ENCODE data around the gene PDE7B. TPM values are rescaled to one million over a fixed set of nuclear protein-coding genes. Genes with fewer than 3 reads are reported as not detected.
"Not testable (repeated sequence)": the region's sequence is repeated elsewhere in the genome, so short reads cannot be mapped to it uniquely, and the experiment has no call there.

The PDE7B gene
- polyA plus RNA-seq, 4 donors: 8.1 to 9.5 (median 8.9) TPM

GRCh38 chr6:136137008-136137692 is 285.6 kb downstream of the PDE7B start:
- no peak for DNase-seq (ENCODE audit: low read depth in 4 of 4, low spot score in 3 of 4)

- DNase-seq (ENCODE audit: low read depth in 4 of 4, low spot score in 3 of 4): no peak
Measured at GRCh38 chr6:136137739-136138402, 286.4 kb downstream of the PDE7B start.

- not testable (repeated sequence) for DNase-seq (ENCODE audit: low read depth in 4 of 4, low spot score in 3 of 4)
Measured at GRCh38 chr6:136139111-136139510, 287.6 kb downstream of the PDE7B start.

DNA sequence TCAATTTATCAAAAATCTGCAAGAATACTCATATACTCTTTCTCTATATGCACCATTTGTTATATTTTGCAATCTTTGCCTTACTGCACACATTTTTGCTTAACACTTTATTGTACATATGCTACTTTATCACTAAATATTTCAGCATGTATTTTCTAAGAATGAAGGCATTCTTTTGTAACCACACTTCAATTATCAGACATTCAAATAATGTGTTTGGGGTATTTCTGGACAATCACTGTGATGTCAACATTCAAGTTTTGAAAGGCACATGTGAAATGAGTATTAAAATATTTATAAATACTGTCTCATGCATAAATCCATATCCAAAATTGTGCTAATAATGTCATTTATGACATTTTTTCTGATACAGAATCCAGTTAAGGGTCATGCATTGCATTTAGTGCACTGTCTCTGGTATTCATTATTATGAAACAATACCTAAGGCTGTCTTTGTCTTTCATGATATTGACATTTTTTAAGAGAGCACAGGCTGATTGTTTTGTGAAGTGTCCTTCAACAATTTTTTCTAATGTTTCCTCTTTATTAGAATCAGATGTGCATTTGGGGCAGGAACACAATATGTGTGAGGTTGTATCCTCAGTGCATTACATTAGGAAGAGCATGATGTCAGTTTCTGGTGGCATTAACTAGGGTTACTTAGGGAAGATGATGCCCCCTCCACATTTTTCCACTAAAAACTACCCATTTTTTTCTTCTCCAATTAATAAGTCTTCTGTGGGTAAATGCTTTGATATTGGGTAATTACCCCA is 292.9 kb downstream of the PDE7B start:
- no peak for DNase-seq (ENCODE audit: low read depth in 4 of 4, low spot score in 3 of 4)

GRCh38 chr6:136146130-136146529 is 294.6 kb downstream of the PDE7B start:
- no peak for DNase-seq (ENCODE audit: low read depth in 4 of 4, low spot score in 3 of 4)

- DNase-seq (ENCODE audit: low read depth in 4 of 4, low spot score in 3 of 4): no peak
Measured at GRCh38 chr6:136147342-136147741, 295.8 kb downstream of the PDE7B start.

DNA sequence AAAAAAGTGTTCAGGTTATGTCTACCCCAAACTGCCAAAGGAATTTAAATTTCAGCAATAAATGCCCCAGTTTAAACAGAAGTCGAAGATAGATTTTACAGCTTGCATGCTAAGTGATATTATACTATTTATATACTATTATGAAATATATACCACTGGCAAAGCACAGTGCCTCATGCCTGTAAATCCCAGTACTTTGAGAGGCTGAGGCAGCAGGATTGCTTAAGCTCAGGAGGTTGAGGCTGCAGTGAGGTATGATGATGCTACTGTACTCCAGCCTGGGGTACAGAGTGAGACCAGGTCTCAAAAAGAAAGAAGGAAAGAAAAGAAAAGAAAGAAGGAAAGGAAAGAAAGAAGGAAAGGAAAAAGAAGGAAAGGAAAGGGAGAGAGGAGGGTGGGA is 296.6 kb downstream of the PDE7B start:
- DNase-seq (ENCODE audit: low read depth in 4 of 4, low spot score in 3 of 4): no peak

- no peak for DNase-seq (ENCODE audit: low read depth in 4 of 4, low spot score in 3 of 4)
Measured at GRCh38 chr6:136148523-136148922, 297.0 kb downstream of the PDE7B start.

GRCh38 chr6:136149311-136149710 is 297.8 kb downstream of the PDE7B start:
- DNase-seq (ENCODE audit: low read depth in 4 of 4, low spot score in 3 of 4): no peak

- no peak for DNase-seq (ENCODE audit: low read depth in 4 of 4, low spot score in 3 of 4)
Measured at GRCh38 chr6:136150961-136151360, 299.5 kb downstream of the PDE7B start.

GRCh38 chr6:136153707-136154375 is 302.3 kb downstream of the PDE7B start:
- DNase-seq (ENCODE audit: low read depth in 4 of 4, low spot score in 3 of 4): no peak

DNA sequence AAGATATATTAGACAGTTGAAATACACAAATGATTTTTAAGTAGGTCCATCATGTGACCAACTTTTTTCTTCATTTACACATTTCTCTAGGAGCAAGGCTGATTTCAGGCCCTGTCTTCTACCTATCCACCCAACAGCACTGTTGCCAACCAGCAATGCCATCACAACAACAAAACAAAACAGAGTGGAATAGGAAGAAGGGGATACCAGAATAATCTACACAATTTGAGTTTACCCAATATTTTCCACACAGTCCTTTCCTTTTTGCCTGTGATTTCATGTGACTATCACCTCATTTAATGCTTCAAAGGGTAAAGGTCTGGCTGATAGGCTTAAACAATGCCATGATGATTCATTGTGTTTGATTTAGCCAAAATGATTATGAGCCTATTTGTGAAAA is 303.7 kb downstream of the PDE7B start:
- no peak for DNase-seq (ENCODE audit: low read depth in 4 of 4, low spot score in 3 of 4)

DNA sequence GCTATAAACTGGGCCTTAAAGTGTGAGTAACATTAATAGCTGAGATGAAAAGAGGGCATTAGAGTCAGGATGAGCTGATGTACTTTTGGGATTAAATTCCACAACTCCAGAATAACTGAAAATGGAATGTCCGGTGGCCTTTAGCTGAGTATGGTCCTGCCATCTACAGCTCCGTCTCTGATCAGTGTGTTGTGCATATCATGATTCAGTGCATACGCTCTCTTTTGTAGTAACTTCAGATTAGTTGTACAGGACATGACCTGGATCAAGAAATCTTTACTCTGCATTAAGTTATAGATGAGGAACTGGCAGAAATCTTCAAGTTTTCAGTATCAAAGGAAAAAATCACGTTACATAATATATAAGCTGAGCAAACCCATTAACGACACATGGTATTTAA is 306.2 kb downstream of the PDE7B start:
- no peak for DNase-seq (ENCODE audit: low read depth in 4 of 4, low spot score in 3 of 4)

DNA sequence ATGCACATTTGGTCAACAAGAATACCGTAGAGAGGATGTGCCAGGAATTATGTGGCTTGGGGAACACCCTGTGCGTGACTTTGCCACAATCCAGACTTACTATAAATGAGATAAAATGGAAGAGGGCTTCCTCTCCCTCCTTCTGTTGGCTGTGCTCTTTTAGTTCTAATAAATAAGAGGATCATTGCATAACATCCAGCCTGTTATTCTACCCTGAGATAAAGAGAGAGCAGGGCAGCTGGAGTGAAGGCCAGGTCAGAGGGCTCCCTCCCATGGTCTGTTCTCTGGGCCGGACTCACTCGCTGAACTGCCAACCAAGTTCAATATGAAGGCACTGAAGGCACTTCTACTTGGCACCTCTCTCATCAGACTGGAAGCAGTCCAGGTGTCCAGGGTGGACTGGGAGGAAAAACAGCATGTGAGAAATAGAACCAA is 306.9 kb downstream of the PDE7B start:
- no peak for DNase-seq (ENCODE audit: low read depth in 4 of 4, low spot score in 3 of 4)

GRCh38 chr6:136158971-136159370 is 307.5 kb downstream of the PDE7B start:
- DNase-seq (ENCODE audit: low read depth in 4 of 4, low spot score in 3 of 4): peak in 1 of 4 donors; percentile 28

- DNase-seq (ENCODE audit: low read depth in 4 of 4, low spot score in 3 of 4): no peak
Measured at GRCh38 chr6:136160250-136160649, 308.7 kb downstream of the PDE7B start.

GRCh38 chr6:136161950-136162349 is 310.4 kb downstream of the PDE7B start:
- DNase-seq (ENCODE audit: low read depth in 4 of 4, low spot score in 3 of 4): no peak

DNA sequence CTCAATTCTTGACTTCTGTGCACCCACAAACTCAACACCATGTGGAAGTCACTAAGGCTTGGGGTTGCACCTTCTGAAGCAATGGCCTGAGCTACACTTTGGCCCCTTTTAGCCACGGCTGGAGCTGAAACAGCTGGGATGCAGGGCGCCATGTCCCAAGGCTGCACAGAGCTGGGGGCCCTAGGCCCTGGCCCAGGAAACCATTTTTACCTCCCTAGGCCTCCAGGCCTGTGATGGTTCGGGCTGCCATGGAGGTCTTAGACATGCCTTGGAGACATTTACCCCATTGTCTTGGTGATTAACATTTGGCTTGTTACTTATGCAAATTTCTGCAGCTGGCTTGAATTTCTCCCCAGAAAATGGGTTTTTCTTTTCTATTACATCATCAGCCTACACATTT is 311.8 kb downstream of the PDE7B start:
- DNase-seq (ENCODE audit: low read depth in 4 of 4, low spot score in 3 of 4): no peak

GRCh38 chr6:136166815-136167214 is 315.3 kb downstream of the PDE7B start:
- DNase-seq (ENCODE audit: low read depth in 4 of 4, low spot score in 3 of 4): no peak

- DNase-seq (ENCODE audit: low read depth in 4 of 4, low spot score in 3 of 4): no peak
Measured at GRCh38 chr6:136169394-136170148, 318.1 kb downstream of the PDE7B start.

Data from right renal pelvis (tissue), 4 donors.